SK-N-SH (cell line): ENCODE results near the gene UNC13B. TPM values are rescaled to one million over a fixed set of nuclear protein-coding genes. Genes with fewer than 3 reads are reported as not detected.

Experiments
- CTCF ChIA-PET: fragments of 300-600, 350-600 bp; formaldehyde crosslinking; extraction: SDS; loops from one replicate; lab custom pipeline; 2021; lab: Yijun Ruan, JAX
- POLR2A ChIA-PET: fragments of 350-600 bp; sonication (Branson Sonifier 250); formaldehyde crosslinking; extraction: SDS; loops from one replicate; lab custom pipeline; 2020; ENCODE audit warnings: antibody characterized with exemption, inconsistent platforms; lab: Yijun Ruan, JAX
- DNase-seq: peaks from one replicate; pipeline ENCODE4 v3.0.0; 2012
- H2AFZ ChIP-seq: fragments of 200-600 bp; sonication (generic); 2 replicates; pipeline ENCODE4 v1.8.1; 2016; ENCODE audit warnings: antibody characterized with exemption, mild to moderate bottlenecking, low read depth
- H3F3A ChIP-seq: fragments of 200-600 bp; sonication (generic); replicated peaks from 2 replicates; pipeline ENCODE3; 2016; ENCODE audit warnings: antibody characterized with exemption, mild to moderate bottlenecking; ENCODE audit not compliant: insufficient read depth
- H3K27ac ChIP-seq, 2 experiments: fragments of 200-500 bp in 1 of 2; fragments of 200-600 bp in 1 of 2; sonication (Bioruptor generic) in 1 of 2; sonication (generic), shearing (Covaris generic) in 1 of 2; 2 replicates each; pipeline versions ENCODE4 v1.5.1 to v1.6.1; 2014 to 2016; ENCODE audit warnings: low read depth in 2 of 2, inconsistent platforms in 1 of 2, low read length in 1 of 2, mild to moderate bottlenecking in 1 of 2, mixed read lengths in 1 of 2
- H3K27me3 ChIP-seq: fragments of 200-600 bp; sonication (generic), shearing (Covaris generic); 2 replicates; pipeline ENCODE4 v1.6.1; 2016; ENCODE audit warnings: mixed run types; ENCODE audit not compliant: insufficient read depth
- H3K36me3 ChIP-seq, 2 experiments: fragments of 200-500 bp in 1 of 2; fragments of 200-600 bp in 1 of 2; sonication (Bioruptor generic) in 1 of 2; sonication (generic) in 1 of 2; replicated peaks in 1 of 2; 2 replicates each; pipeline versions ENCODE3 to v1.5.1; 2014 to 2016; ENCODE audit warnings: low read length in 1 of 2, mild to moderate bottlenecking in 1 of 2; ENCODE audit not compliant: insufficient read depth in 2 of 2, control insufficient read depth in 1 of 2
- H3K4me1 ChIP-seq, 2 experiments: fragments of 200-500 bp in 1 of 2; fragments of 200-600 bp in 1 of 2; sonication (Bioruptor generic) in 1 of 2; sonication (generic), shearing (Covaris generic) in 1 of 2; 2 replicates each; pipeline versions ENCODE4 v1.5.1 to v1.6.1; 2014 to 2016; ENCODE audit warnings: low read depth in 1 of 2, low read length in 1 of 2, mixed run types in 1 of 2; ENCODE audit not compliant: insufficient read depth in 2 of 2, control insufficient read depth in 1 of 2
- H3K4me2 ChIP-seq: fragments of 200-600 bp; sonication (generic), shearing (Covaris generic); 2 replicates; pipeline ENCODE4 v1.6.1; 2017; ENCODE audit warnings: mixed run types
- H3K4me3 ChIP-seq, 2 experiments: fragments of 200-500 bp in 1 of 2; fragments of 200-600 bp in 1 of 2; sonication (Bioruptor generic) in 1 of 2; sonication (generic), shearing (Covaris generic) in 1 of 2; 2 replicates each; pipeline versions ENCODE4 v1.5.1 to v1.8.1; 2014 to 2016; ENCODE audit warnings: low read depth in 2 of 2, inconsistent platforms in 1 of 2, low read length in 1 of 2, mild to moderate bottlenecking in 1 of 2, mixed read lengths in 1 of 2, moderate library complexity in 1 of 2
- H3K79me2 ChIP-seq: fragments of 200-600 bp; sonication (generic); 2 replicates; pipeline ENCODE4 v1.8.1; 2017; ENCODE audit warnings: mild to moderate bottlenecking; ENCODE audit not compliant: insufficient read depth
- H3K9ac ChIP-seq: fragments of 200-600 bp; sonication (generic); 2 replicates; pipeline ENCODE4 v1.6.1; 2017; ENCODE audit warnings: mixed run types
- H3K9me2 ChIP-seq: fragments of 200-600 bp; sonication (generic); 2 replicates; pipeline ENCODE4 v1.6.1; 2017; ENCODE audit warnings: mixed run types
- H3K9me3 ChIP-seq: fragments of 200-600 bp; sonication (generic); 2 replicates; pipeline ENCODE4 v1.6.1; 2017; ENCODE audit warnings: mixed run types, mild to moderate bottlenecking, moderate library complexity
- H4K20me1 ChIP-seq: fragments of 200-600 bp; sonication (generic); 2 replicates; pipeline ENCODE4 v1.6.1; 2017; ENCODE audit warnings: mild to moderate bottlenecking, mixed run types; ENCODE audit not compliant: insufficient read depth
- CTCF ChIP-seq: fragments of 200-600 bp; sonication (generic); IDR thresholded peaks from 2 replicates; pipeline ENCODE4 v1.6.1; 2017; ENCODE audit warnings: antibody characterized with exemption, mild to moderate bottlenecking, moderate library complexity
- EZH2phosphoT487 ChIP-seq: fragments of 200-600 bp; sonication (generic); IDR thresholded peaks from 2 replicates; pipeline ENCODE4 v1.6.1; 2017; ENCODE audit warnings: low read depth, mixed run types, mild to moderate bottlenecking, antibody characterized with exemption, moderate library complexity, borderline replicate concordance
- FOSL2 ChIP-seq: IDR thresholded peaks from 2 replicates; pipeline ENCODE4 v1.4.0; 2012; ENCODE audit warnings: low read depth, mild to moderate bottlenecking, moderate library complexity, borderline replicate concordance
- GATA2 ChIP-seq: sonication (generic); formaldehyde crosslinking; IDR thresholded peaks from 2 replicates; pipeline ENCODE4 v1.5.0; 2020; ENCODE audit warnings: mild to moderate bottlenecking, missing genetic modification reagents
- MAX ChIP-seq: IDR thresholded peaks from 2 replicates; pipeline ENCODE4 v1.4.0; 2012; ENCODE audit warnings: low read depth
- MEF2A ChIP-seq: IDR thresholded peaks from 2 replicates; pipeline ENCODE4 v1.4.0; 2012; ENCODE audit warnings: low read depth, borderline replicate concordance
- MXI1 ChIP-seq: IDR thresholded peaks from 2 replicates; pipeline ENCODE4 v1.6.1; 2012; ENCODE audit warnings: mild to moderate bottlenecking, low read depth, low read length, improper control_type of control experiment
- NFIC ChIP-seq: IDR thresholded peaks from 2 replicates; pipeline ENCODE4 v1.4.0; 2012; ENCODE audit warnings: borderline replicate concordance
- NRF1 ChIP-seq: IDR thresholded peaks from 2 replicates; pipeline ENCODE4 v1.6.1; 2012; ENCODE audit warnings: low read depth, mild to moderate bottlenecking, low read length
- PBX3 ChIP-seq: IDR thresholded peaks from 2 replicates; pipeline ENCODE4; 2012
- RCOR1 ChIP-seq: fragments of 150-350 bp; IDR thresholded peaks from 2 replicates; pipeline ENCODE4 v1.6.1; 2017; ENCODE audit warnings: antibody characterized with exemption, low read length
- RFX5 ChIP-seq: IDR thresholded peaks from 2 replicates; pipeline ENCODE4 v1.6.1; 2012; ENCODE audit warnings: mild to moderate bottlenecking, improper control_type of control experiment, low read length
- SIN3A ChIP-seq: IDR thresholded peaks from 2 replicates; pipeline ENCODE4 v1.6.1; 2012; ENCODE audit warnings: low read depth, mild to moderate bottlenecking, low read length, moderate library complexity, borderline replicate concordance
- TAF1 ChIP-seq: IDR thresholded peaks from 2 replicates; pipeline ENCODE4 v1.6.1; 2012; ENCODE audit warnings: low read depth, mild to moderate bottlenecking, low read length, moderate library complexity, borderline replicate concordance
- TCF12 ChIP-seq: IDR thresholded peaks from 2 replicates; pipeline ENCODE4 v1.4.0; 2012
- TEAD4 ChIP-seq: IDR thresholded peaks from 2 replicates; pipeline ENCODE4 v1.4.0; 2012; ENCODE audit warnings: mild to moderate bottlenecking, borderline replicate concordance; ENCODE audit not compliant: insufficient read depth
- WGBS: methylation state at CpG from one replicate; pipeline ENCODE4 v1.1.6; 2017; ENCODE audit warnings: low lambda C conversion rate; 5-methylcytosine and 5-hydroxymethylcytosine counted together
- polyA plus RNA-seq, 3 experiments: library from polyadenylated mRNA; depleted of rRNA; stranded (reverse); fragments of >200 nt; gene quantifications; 2 replicates each; pipeline ENCODE4 v1.2.3, GENCODE V29; 2012

UNC13B gene
- polyA plus RNA-seq, 1 of the 3 experiments (the other 2 are of a cell fraction), result 8.1 TPM

GRCh38 chr9:35308316-35308715 is 146.5 kb downstream of the UNC13B start:
- H3K4me3 ChIP-seq, result no peak overlapping the region
- H4K20me1 ChIP-seq, result no peaks in the 10 kb centered on the region
- no peaks in the 10 kb centered on the region for H3K27me3 ChIP-seq
- no peak overlapping the region for H3K27ac ChIP-seq
- no peak for DNase-seq
- no peaks in the 10 kb centered on the region for H3K36me3 ChIP-seq
- no peaks in the 10 kb centered on the region for H3K79me2 ChIP-seq
- no peak overlapping the region for H3K9ac ChIP-seq
- no peak overlapping the region for H3K4me2 ChIP-seq
- ChIA-PET CTCF (interaction anchor here (0.8 kb wide), 1 partner anchor 50 kb away, joined by 3 read pairs; no protein-coding TSS in a partner anchor), POLR2A (no interaction called here)
- H3K9me2 ChIP-seq, result no peaks in the 10 kb centered on the region
- H3K4me1 ChIP-seq, result no peaks in the 10 kb centered on the region
- no peaks in the 10 kb centered on the region for H3K9me3 ChIP-seq
- no peaks in the 10 kb centered on the region for H3F3A ChIP-seq
- TF ChIP-seq MAX (no peak), NFIC (no peak), CTCF (no peak), FOSL2 (no peak), TAF1 (no peak), SIN3A (no peak), PBX3 (no peak), RCOR1 (no peak), MEF2A (no peak)
- no peak overlapping the region for H2AFZ ChIP-seq
- WGBS, result 92% methylated on average over 2 of the region's 2 CpGs

- ChIA-PET POLR2A (no interaction called here), CTCF (interaction anchor here (1.5 kb wide), 1 partner anchor 9 kb away, joined by 3 read pairs; no protein-coding TSS in a partner anchor)
- Histone ChIP-seq H3K9ac (no peak overlapping the region), H3K4me1 (no peaks in the 10 kb centered on the region), H3K9me2 (no peaks in the 10 kb centered on the region), H3K4me2 (no peak overlapping the region), H2AFZ (no peak overlapping the region), H4K20me1 (no peaks in the 10 kb centered on the region), H3K9me3 (no peaks in the 10 kb centered on the region), H3K79me2 (no peaks in the 10 kb centered on the region), H3K27me3 (no peaks in the 10 kb centered on the region), H3K4me3 (no peak overlapping the region), H3F3A (no peaks in the 10 kb centered on the region), H3K27ac (no peak overlapping the region), H3K36me3 (peaks cover 3 to 6% of the 10 kb centered on the region in 2 experiments)
- no peak for DNase-seq
- WGBS, result 96% methylated on average over 5 of the region's 5 CpGs
- TF ChIP-seq FOSL2, result no peak
- no peak for TF ChIP-seq EZH2phosphoT487
- TF ChIP-seq TCF12, result no peak
- no peak for TF ChIP-seq NFIC
- TF ChIP-seq MAX, result no peak
- no peak for TF ChIP-seq MXI1
- no peak for TF ChIP-seq RFX5
- no peak for TF ChIP-seq NRF1
- no peak for TF ChIP-seq RCOR1
- TF ChIP-seq GATA2 (CRISPR knock-in tag), result no peak
- TF ChIP-seq TEAD4, result no peak
- TF ChIP-seq MEF2A, result no peak
Measured at GRCh38 chr9:35311891-35312639, 150.3 kb downstream of the UNC13B start.
